HG03457 (cell line): ENCODE measurements around the gene PARD3B.

Experiments
- ATAC-seq: cut with Tn5 transposase; IDR thresholded peaks from one replicate; pipeline ENCODE4 v1.9.1; 2021; ENCODE audit warnings: moderate number of reproducible peaks; ENCODE audit not compliant: unreplicated experiment

The PARD3B gene

DNA sequence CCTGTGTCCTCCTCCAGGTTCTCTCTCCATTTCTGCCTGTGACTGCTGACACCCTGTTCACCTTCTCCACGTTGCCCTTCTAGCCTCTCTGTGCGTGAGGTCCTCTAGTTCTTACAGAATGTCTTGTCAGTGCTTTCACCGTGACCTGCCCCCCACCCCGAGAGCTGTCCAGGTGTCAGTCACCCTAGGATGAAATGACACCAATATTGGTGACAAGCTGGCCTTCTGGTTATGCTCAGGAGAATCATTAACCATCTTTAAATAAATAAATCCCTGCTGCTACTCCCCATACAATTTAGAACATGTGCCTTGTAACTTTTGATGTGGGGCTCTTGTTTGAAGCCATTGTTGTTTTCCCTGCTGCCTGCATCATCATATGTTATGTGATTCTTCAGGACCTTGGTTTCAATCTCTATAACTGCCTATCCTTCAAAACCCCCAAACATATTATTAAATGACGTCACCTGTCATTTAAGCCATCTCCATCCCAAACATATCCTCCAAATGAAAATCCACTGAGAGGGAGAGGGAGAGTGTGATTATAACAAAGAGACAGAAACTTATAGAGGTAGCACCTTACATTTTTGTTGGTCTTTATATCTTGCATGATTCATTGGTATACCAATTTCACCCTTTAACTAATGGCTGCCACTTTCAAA is 496.3 kb downstream of the PARD3B start:
- no peak for ATAC-seq

DNA sequence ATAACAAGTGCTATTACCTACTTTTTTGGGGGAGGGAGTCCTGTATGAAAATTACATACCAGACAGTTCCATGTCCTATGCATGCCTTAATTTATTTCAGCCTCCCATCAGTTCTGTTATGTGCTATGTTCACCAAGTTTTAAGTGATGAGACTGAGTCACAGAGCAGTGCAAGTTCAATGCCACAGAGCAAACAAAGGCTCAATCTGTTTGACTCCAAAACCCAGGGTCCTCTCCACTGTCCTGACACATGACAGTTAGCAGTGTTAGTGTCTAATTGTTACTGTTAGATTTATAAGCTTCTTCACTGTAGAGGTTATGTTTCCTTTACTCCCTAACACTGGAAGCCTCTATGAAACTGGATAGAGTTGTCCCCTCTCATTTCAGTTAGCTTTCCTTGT is 498.0 kb downstream of the PARD3B start:
- ATAC-seq, result no peak

GRCh38 chr2:205045706-205046105 is 500.4 kb downstream of the PARD3B start:
- ATAC-seq, result no peak

DNA sequence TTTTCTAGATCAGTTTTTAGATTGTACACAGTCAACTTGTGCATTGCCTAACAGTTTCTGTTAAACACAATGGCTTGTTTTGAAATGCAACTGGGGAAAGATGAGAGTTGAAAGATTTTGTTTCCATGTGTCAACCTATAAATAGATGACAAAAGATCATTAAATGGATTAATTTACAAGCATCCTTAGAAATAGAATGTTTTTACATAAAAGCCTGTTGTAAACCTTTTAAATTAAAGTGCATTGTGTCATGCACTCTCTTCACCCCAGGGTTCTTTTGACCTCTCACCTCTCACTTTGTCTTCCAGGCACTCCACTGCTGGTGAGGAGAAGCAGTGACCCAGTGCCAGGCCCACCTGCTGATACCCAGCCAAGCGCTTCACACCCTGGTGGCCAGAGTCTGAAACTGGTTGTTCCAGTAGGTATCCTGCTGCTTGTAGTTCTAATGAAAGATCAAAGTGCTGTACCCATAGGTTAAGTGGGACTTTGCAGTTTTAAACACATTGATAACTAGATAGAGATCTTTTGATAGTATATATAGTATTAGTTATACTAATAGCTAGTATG is 502.1 kb downstream of the PARD3B start:
- ATAC-seq, result no peak

DNA sequence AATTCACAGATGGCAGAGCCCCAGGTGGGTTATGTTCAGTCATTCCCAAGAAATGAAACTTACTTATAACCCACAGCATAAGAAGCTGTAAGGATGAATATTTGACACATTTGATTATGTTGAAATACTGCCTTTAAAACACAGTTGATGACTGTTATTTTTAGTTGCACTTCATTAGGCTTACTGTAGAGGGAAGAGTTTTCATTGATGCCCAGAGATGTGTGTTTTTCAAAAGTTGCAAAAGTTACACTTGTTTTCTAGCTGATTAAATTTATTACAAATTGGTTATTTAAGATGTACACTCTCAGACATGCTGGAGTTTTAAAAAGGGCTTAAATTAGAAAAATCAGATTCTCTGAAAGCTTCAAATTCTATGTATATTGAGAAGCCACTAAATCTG is 506.1 kb downstream of the PARD3B start:
- no peak for ATAC-seq

- no peak for ATAC-seq
Observed at GRCh38 chr2:205052781-205053180, 507.5 kb downstream of the PARD3B start.

GRCh38 chr2:205053827-205054410 is 508.6 kb downstream of the PARD3B start:
- no peak for ATAC-seq

- no peak for ATAC-seq
Observed at GRCh38 chr2:205054789-205055188, 509.5 kb downstream of the PARD3B start.

DNA sequence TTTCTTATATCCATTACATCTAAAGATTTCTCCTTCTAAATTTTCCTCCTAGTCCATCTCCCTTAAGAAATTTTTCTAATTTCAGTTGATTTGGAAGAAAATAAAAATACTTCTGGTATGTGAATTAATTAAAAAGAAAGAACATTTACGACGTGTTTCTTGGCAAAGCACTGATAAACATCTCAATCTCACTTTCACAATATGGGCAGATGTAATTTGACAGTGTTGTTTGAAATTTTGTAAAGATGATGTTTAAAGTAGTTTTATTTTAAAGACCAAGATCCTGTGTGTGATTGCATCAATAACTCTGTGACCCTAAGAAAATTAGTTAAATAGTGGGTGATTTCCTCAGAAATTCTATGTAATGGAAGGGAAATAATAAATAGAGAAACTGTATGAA is 510.0 kb downstream of the PARD3B start:
- ATAC-seq, result no peak

GRCh38 chr2:205056151-205056561 is 510.9 kb downstream of the PARD3B start:
- no peak for ATAC-seq

DNA sequence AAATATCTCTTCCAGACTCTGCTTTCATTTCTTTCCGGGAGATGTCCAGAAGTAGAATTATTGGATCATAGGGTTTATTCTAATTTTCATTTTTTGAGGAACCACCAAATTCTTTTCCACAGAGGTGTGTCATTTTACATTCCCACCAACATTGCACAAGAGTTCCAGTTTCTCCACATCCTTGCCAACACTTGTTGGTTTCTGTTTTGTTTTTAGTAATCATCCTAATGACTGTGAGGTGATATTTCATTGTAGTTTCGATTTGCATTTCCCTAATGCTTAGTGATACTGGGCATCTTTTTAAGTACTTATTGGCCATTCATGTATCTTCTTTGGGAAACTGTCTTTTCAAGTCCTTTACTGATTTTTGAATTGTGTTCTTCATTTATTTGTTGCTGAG is 513.1 kb downstream of the PARD3B start:
- ATAC-seq, result no peak

GRCh38 chr2:205060269-205060668 is 515.0 kb downstream of the PARD3B start:
- no peak for ATAC-seq

- ATAC-seq, result no peak
Observed at GRCh38 chr2:205066081-205066480, 520.8 kb downstream of the PARD3B start.

GRCh38 chr2:205069928-205070327 is 524.7 kb downstream of the PARD3B start:
- no peak for ATAC-seq

DNA sequence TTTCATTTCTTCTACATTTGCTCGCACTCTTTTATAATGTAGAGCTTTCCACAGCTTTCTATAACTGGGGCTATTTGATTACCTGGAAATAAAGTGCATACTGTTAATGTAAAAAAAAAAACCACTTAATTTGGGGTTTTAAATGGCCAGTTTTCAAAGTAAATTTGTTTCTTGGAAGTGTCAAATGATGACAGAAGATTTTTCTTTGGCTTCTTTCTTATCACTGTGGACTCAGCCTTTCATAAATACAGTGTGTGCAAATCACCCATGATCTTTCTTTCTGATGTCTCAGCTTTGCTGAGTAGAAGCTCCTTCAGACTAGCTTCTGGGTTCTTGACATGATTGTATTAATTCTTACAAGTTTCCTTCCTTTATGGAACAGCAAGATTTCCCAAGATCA is 525.6 kb downstream of the PARD3B start:
- no peak for ATAC-seq

GRCh38 chr2:205073433-205074020 is 528.3 kb downstream of the PARD3B start:
- ATAC-seq, result no peak

- no peak for ATAC-seq
Observed at GRCh38 chr2:205076405-205076804, 531.1 kb downstream of the PARD3B start.

DNA sequence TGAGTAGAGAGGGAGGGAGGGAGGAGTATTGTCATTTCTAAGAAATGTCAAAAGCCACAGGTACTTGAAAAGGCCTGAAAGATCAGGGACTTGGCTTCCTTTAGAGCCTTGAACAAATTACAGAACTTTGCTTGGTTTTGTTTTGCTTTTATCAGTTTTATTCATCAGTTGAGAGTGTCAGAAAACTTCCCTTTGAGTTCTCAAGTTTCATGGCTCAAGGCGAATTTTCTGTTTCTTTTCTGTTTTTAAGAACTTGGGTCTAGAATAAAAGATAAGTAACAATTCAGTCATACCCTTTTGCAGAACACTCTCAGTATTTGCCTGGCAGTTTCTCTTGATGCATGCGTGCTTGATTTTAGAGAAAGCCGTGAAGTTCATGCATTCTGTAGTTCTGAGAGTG is 531.9 kb downstream of the PARD3B start:
- no peak for ATAC-seq

DNA sequence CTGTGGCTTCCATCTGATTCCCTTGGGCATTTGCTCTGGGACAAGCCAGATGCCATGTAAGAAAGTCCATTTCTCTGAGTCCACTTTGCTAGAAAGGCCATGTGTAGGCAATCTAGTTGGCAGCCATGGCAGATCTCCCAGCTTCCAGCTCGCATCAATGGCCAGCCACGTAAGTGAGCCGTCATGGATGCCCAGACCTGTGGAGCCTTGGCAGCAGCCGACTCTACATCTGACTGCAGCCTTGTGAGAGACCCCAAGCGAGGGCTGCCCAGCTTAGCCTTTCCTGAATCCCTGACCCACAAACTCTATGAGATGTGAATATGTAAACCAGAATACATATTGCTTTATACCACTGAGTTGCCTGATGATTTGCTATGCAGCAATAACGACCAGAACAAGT is 533.5 kb downstream of the PARD3B start:
- ATAC-seq, result no peak

- ATAC-seq, result no peak
Observed at GRCh38 chr2:205079173-205079572, 533.9 kb downstream of the PARD3B start.

DNA sequence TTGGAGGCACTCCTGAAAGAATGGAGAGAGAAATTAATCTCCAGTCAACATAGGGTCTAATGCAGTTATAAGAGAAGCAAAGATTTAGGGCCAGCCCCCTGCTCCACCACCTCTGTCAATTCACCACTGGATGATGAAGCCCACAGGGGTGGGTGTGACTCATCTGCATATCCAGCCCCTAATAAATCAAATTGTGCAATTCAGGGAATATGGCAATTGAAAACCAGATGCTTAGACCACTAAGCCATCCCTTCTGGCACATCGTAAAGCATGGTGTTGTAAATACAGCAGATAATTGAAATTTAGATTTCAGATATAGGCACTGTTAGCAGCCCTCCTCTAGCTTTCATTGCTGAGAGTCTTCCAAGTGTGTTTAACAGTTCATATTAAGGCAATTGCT is 541.4 kb downstream of the PARD3B start:
- no peak for ATAC-seq

GRCh38 chr2:205087862-205088261 is 542.6 kb downstream of the PARD3B start:
- no peak for ATAC-seq
